Keratinocyte (primary cell): ENCODE measurements around the gene TMEM135. TPM values are rescaled to one million over a fixed set of nuclear protein-coding genes. Genes with fewer than 3 reads are reported as not detected.

Experiments used
- DNase-seq: peaks from one replicate; pipeline ENCODE4 v3.0.0-alpha.2; 2011; ENCODE audit warnings: low read depth, missing footprints, low spot score
- FAIRE-seq: peaks from 2 replicates; lab custom pipeline; 2011; peaks lifted over from hg19 to GRCh38; lab: Jason Lieb, UNC
- H2AFZ ChIP-seq: 2 replicates; pipeline ENCODE4 v1.6.0; 2012; ENCODE audit warnings: low read length, control low read depth, inconsistent platforms; ENCODE audit not compliant: control insufficient read depth
- H3K27ac ChIP-seq: 2 replicates; pipeline ENCODE4 v1.5.1; 2011; ENCODE audit warnings: low read length; ENCODE audit not compliant: control insufficient read depth, insufficient read depth
- H3K27me3 ChIP-seq: 3 replicates; pipeline ENCODE4 v1.6.0; 2011; ENCODE audit warnings: low read length; ENCODE audit not compliant: control insufficient read depth, insufficient read depth; ENCODE audit errors: extremely low read depth
- H3K36me3 ChIP-seq, 2 experiments: 2 replicates in 1 of 2; 3 replicates in 1 of 2; pipeline ENCODE4 v1.5.1; 2011; ENCODE audit warnings: low read length in 2 of 2, mild to moderate bottlenecking in 1 of 2; ENCODE audit not compliant: control insufficient read depth in 2 of 2, insufficient read depth in 2 of 2; ENCODE audit errors: extremely low read depth in 1 of 2
- H3K4me1 ChIP-seq: 3 replicates; pipeline ENCODE4 v1.5.1; 2011; ENCODE audit warnings: low read length; ENCODE audit not compliant: control insufficient read depth, insufficient read depth; ENCODE audit errors: extremely low read depth
- H3K4me2 ChIP-seq: 3 replicates; pipeline ENCODE4 v1.6.0; 2011; ENCODE audit warnings: low read depth, low read length; ENCODE audit not compliant: control insufficient read depth, insufficient read depth; ENCODE audit errors: extremely low read depth
- H3K4me3 ChIP-seq, 3 experiments: fragments of 200-600 bp in 1 of 3; sonication (generic) in 1 of 3; 2 replicates in 2 of 3; 3 replicates in 1 of 3; pipeline ENCODE4 v1.5.1; 2011 to 2016; ENCODE audit warnings: low read length in 3 of 3, mild to moderate bottlenecking in 3 of 3, control low read depth in 2 of 3, inconsistent platforms in 1 of 3, low read depth in 1 of 3, mixed read lengths in 1 of 3, mixed run types in 1 of 3, moderate library complexity in 1 of 3; ENCODE audit not compliant: control insufficient read depth in 2 of 3, insufficient read depth in 2 of 3; ENCODE audit errors: extremely low read depth in 1 of 3
- H3K79me2 ChIP-seq: 2 replicates; pipeline ENCODE4 v1.6.0; 2012; ENCODE audit warnings: low read length; ENCODE audit not compliant: control insufficient read depth, insufficient read depth
- H3K9ac ChIP-seq: 3 replicates; pipeline ENCODE4 v1.6.0; 2011; ENCODE audit warnings: low read length; ENCODE audit not compliant: control insufficient read depth, insufficient read depth; ENCODE audit errors: extremely low read depth
- H3K9me1 ChIP-seq: 3 replicates; pipeline ENCODE4 v1.6.0; 2011; ENCODE audit warnings: low read length; ENCODE audit not compliant: control insufficient read depth, insufficient read depth; ENCODE audit errors: extremely low read depth
- H3K9me3 ChIP-seq: 2 replicates; pipeline ENCODE4 v1.5.1; 2012; ENCODE audit warnings: low read depth, low read length; ENCODE audit not compliant: control insufficient read depth
- H4K20me1 ChIP-seq: 3 replicates; pipeline ENCODE4 v1.6.0; 2011; ENCODE audit warnings: low read length; ENCODE audit not compliant: control insufficient read depth, insufficient read depth; ENCODE audit errors: extremely low read depth
- EZH2 ChIP-seq: IDR thresholded peaks from one replicate; pipeline ENCODE4 v1.6.1; 2012; ENCODE audit warnings: inconsistent platforms, mild to moderate bottlenecking, low read length, moderate library complexity
- dilution Hi-C: fragments of 300-500 bp; cut with MboI; formaldehyde crosslinking; loops from one replicate; pipeline ENCODE4 v1.7.0; 2020; ENCODE audit warnings: low sequenced_read_pairs; ENCODE audit not compliant: extremely low pct_ligation_motif_present
- polyA plus RNA-seq, 5 experiments: library from polyadenylated mRNA; depleted of rRNA in 3 of 5; stranded (reverse) in 3 of 5; stranded (forward) in 1 of 5; unstranded in 1 of 5; fragments of >200 nt; gene quantifications; 1 replicate in 1 of 5; 2 replicates in 3 of 5; 3 replicates in 1 of 5; pipeline versions ENCODE4 v1.2.1 to v1.2.3, GENCODE V29; 2011 to 2012; ENCODE audit warnings: missing spikeins in 2 of 5, low read depth in 1 of 5, low replicate concordance in 1 of 5
- TF ChIP-seq, protein P1 (sequence below), 3 experiments: IDR thresholded peaks in 1 of 3; conservative IDR thresholded peaks in 1 of 3; optimal IDR thresholded peaks in 1 of 3; 2 replicates in 2 of 3; 3 replicates in 1 of 3; pipeline versions ENCODE3 to v1.5.1; 2011; ENCODE audit warnings: low read length in 3 of 3, mild to moderate bottlenecking in 3 of 3, moderate library complexity in 2 of 3, control low read depth in 1 of 3, inconsistent platforms in 1 of 3; ENCODE audit not compliant: insufficient read depth in 2 of 3; ENCODE audit errors: extremely low read depth in 1 of 3

Gene TMEM135
- polyA plus RNA-seq, 1 donor (not counting 4 experiments of a cell fraction or from before 2014, with no cell fraction given): 15.0 TPM

- Histone ChIP-seq H3K9ac (no peak overlapping the region), H3K9me1 (no peaks in the 10 kb centered on the region), H4K20me1 (no peaks in the 10 kb centered on the region), H3K9me3 (no peaks in the 10 kb centered on the region), H3K79me2 (no peaks in the 10 kb centered on the region), H3K4me1 (no peaks in the 10 kb centered on the region), H3K27me3 (no peaks in the 10 kb centered on the region), H2AFZ (no peak overlapping the region), H3K4me3 (no peak overlapping the region), H3K36me3 (peaks cover 0 to 1% of the 10 kb centered on the region in 2 experiments), H3K27ac (no peak overlapping the region), H3K4me2 (no peak overlapping the region)
- TF ChIP-seq EZH2: no peak
- TF ChIP-seq, protein P1, sequence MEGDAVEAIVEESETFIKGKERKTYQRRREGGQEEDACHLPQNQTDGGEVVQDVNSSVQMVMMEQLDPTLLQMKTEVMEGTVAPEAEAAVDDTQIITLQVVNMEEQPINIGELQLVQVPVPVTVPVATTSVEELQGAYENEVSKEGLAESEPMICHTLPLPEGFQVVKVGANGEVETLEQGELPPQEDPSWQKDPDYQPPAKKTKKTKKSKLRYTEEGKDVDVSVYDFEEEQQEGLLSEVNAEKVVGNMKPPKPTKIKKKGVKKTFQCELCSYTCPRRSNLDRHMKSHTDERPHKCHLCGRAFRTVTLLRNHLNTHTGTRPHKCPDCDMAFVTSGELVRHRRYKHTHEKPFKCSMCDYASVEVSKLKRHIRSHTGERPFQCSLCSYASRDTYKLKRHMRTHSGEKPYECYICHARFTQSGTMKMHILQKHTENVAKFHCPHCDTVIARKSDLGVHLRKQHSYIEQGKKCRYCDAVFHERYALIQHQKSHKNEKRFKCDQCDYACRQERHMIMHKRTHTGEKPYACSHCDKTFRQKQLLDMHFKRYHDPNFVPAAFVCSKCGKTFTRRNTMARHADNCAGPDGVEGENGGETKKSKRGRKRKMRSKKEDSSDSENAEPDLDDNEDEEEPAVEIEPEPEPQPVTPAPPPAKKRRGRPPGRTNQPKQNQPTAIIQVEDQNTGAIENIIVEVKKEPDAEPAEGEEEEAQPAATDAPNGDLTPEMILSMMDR (optimal IDR thresholded peaks at IDR 0.05 in 1 of 3, IDR thresholded peaks at IDR 0.05 in 1 of 3, conservative IDR thresholded peaks at IDR 0.05 in 1 of 3; ENCODE audit: extremely low read depth in 1 of 3, insufficient read depth in 2 of 3, low read length in 3 of 3): no peak
- DNase-seq (no peak), FAIRE-seq (no peak)
- dilution Hi-C loops: no loop called here
Measured at GRCh38 chr11:87322568-87322967, 284.8 kb downstream of the TMEM135 start.

DNA sequence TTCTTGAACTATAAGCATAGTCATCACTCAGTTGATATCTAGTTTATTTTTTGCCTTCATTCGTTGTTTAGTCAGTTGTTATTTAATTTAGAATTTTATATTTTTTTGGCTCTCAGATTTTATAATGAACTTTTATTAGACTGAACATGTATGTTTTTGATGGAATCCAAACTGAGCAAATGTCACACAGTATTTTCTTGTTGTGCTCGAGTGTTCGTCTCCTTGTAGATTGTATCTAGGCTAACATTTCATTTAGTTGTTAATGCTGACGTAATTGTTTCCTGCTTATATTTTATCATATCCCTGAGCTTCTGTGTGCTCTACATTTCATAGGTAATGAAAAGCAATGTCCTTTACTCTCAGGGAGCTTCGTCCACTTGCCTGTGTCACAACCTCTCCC lies 286.2 kb downstream of the TMEM135 start:
- Histone ChIP-seq H3K36me3 (peaks cover 0 to 1% of the 10 kb centered on the region in 2 experiments), H3K4me2 (no peak overlapping the region), H4K20me1 (no peaks in the 10 kb centered on the region), H2AFZ (no peak overlapping the region), H3K4me1 (no peaks in the 10 kb centered on the region), H3K9me3 (no peaks in the 10 kb centered on the region), H3K27me3 (no peaks in the 10 kb centered on the region), H3K27ac (no peak overlapping the region), H3K4me3 (no peak overlapping the region), H3K9ac (no peak overlapping the region), H3K9me1 (no peaks in the 10 kb centered on the region), H3K79me2 (no peaks in the 10 kb centered on the region)
- dilution Hi-C loops: no loop called here
- no peak for TF ChIP-seq EZH2
- TF ChIP-seq, protein P1 (optimal IDR thresholded peaks at IDR 0.05 in 1 of 3, IDR thresholded peaks at IDR 0.05 in 1 of 3, conservative IDR thresholded peaks at IDR 0.05 in 1 of 3; ENCODE audit: extremely low read depth in 1 of 3, insufficient read depth in 2 of 3, low read length in 3 of 3): no peak
- FAIRE-seq (no peak), DNase-seq (no peak)
